GM10266 (cell line): ENCODE data around the gene METRNL.

ENCODE experiments used
- DNase-seq: peaks from one replicate; pipeline ENCODE4 v3.0.0; 2012; ENCODE audit errors: extremely low spot score
- TF ChIP-seq, protein P1 (sequence below): IDR thresholded peaks from 2 replicates; pipeline ENCODE4 v1.5.1; 2012; ENCODE audit warnings: mild to moderate bottlenecking, low read depth; ENCODE audit not compliant: control insufficient read depth, insufficient read depth; ENCODE audit errors: missing control alignments

METRNL gene

DNA sequence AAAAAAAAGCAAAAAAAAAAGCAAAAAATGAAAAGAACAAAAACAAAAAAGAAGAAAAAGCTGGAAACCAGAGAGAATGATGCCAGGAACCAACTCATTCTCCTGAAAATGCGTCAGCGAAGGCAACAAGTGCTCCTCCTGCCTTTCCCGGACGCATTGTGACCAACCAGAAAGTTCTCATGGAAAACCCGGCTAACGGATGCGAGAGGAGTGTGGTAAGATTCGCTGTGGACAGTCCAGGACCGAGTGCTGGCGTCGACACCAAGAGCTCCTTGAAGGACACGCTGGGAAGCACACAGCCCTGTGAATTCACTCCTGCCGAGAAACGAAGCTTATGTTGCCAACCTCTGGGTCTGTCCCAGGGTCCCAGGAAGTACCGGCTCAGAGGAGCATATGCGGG lies 43.4 kb downstream of the METRNL start:
- no peak for DNase-seq
- TF ChIP-seq, protein P1, sequence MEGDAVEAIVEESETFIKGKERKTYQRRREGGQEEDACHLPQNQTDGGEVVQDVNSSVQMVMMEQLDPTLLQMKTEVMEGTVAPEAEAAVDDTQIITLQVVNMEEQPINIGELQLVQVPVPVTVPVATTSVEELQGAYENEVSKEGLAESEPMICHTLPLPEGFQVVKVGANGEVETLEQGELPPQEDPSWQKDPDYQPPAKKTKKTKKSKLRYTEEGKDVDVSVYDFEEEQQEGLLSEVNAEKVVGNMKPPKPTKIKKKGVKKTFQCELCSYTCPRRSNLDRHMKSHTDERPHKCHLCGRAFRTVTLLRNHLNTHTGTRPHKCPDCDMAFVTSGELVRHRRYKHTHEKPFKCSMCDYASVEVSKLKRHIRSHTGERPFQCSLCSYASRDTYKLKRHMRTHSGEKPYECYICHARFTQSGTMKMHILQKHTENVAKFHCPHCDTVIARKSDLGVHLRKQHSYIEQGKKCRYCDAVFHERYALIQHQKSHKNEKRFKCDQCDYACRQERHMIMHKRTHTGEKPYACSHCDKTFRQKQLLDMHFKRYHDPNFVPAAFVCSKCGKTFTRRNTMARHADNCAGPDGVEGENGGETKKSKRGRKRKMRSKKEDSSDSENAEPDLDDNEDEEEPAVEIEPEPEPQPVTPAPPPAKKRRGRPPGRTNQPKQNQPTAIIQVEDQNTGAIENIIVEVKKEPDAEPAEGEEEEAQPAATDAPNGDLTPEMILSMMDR = no peak

- no peak for DNase-seq
- TF ChIP-seq, protein P1 = no peak
These were observed 44.7 kb downstream of the METRNL start for GRCh38 chr17:83123896-83124801.

DNA sequence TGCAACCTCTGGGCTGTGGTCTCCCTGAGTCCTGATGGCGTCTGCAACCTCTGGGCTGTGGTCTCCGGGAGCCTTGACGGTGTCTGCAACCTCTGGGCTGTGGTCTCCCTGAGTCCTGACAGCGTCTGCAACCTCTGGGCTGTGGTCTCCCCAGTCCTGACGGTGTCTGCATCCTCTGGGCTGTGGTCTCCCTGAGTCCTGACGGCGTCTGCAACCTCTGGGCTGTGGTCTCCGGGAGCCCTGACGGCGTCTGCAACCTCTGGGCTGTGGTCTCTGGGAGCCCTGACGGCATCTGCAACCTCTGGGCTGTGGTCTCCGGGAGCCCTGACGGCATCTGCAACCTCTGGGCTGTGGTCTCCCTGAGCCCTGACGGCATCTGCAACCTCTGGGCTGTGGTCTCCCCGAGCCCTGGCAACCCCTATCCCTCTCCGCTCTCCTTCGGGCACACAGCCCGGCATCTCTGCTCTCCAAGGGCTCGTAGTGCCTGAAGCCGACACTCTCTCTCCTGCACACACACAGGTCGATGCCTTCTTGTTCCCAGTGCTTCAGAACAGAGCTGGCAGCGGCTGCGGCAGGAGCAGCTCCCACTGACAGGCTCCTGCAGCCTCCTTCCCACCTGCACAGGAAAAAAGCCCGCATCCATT lies 45.6 kb downstream of the METRNL start:
- no peak for DNase-seq

DNA sequence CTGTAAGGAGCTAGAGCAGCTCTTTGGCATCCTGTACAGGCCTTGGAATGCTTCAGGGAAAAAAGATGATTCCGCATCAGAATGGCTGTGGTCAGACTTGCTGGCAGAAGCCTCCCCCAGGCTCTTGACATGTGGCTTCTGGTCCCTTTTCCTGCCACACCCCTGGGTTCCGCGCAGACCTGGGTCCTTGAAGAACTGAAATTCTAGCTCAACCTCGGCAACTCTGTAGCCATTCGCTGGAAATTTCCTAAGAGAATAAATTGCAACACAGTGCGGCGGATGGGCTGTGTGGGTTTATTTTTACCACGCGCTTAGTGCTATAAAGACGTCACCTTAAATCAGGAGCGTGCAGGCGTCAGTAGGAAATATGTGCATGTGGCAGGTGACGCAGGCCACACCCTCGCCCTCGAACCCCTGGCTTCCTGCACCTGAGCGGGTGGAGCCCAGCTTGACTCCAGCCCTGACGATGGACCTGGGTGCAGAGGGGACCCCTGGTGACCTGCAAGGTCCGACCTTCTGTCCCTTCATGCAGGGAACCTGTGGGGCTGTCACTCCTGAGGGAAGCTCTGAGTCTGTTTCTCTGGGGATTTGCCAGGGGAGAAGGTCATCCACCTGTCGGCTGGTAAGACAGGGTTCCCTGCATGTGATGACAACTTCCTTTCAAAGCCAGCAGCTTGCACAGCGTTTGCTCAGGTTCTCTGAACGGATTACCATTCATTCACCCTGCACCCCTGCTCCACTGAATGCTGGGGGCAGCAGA lies 46.3 kb downstream of the METRNL start:
- TF ChIP-seq, protein P1 = no peak
- no peak for DNase-seq

More for the DNA sequence above, 45.6 kb downstream of the METRNL start:
- TF ChIP-seq, protein P1 = no peak

DNA sequence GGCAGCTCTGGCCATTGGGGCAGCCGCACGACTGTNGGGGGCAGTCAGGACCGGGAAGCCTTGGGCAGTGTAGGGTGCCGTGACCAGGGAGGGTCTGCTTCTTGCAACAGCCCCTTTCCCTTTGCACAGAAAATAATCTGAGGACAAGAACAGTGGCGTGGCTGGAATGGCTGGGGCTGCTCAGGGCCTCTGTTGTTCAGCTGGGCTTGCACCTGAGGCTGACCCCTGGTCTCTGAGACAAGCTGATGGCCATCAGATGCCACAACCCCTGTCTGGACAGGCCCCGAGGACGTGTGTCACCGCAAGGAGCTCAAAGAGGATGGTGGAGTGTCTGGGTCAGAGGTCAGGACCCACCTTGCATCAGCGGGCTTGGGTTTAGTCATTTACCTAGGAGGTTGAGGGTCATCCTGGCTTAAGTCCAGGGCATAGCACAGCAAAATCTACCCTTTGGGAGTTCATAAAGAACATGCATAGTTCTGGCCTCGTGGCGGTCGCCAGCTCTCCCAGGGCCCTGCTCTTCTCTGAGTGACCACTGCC lies 46.9 kb downstream of the METRNL start:
- no peak for DNase-seq
- TF ChIP-seq, protein P1 = no peak

GRCh38 chr17:83127431-83128160 lies 48.2 kb downstream of the METRNL start:
- DNase-seq = no peak
- TF ChIP-seq, protein P1 = no peak
